ENCODE data around the gene HGS. TPM values are rescaled to one million over a fixed set of nuclear protein-coding genes. Genes with fewer than 3 reads are reported as not detected.

The HGS gene
- total RNA-seq, 1 experiment from 2014 or later: 160 TPM

GRCh38 chr17:81666342-81667191 is 17.2 kb upstream of the HGS start, which contains the start of the genes CCDC137 and OXLD1:
Gene CCDC137, plus strand, starts transcription at chr17:81666737. Its CDS starts 30 bp downstream, at chr17:81666767.
Gene OXLD1, minus strand, starts transcription at chr17:81666605. Its CDS starts 28 bp downstream, at chr17:81666577.
- H3K9me3 Mint-ChIP-seq (ENCODE audit: unreplicated experiment): no peaks in the 10 kb centered on the region
- intact Hi-C loops (cut with micrococcal nuclease): loop anchor here (2.0 kb wide), 3 partner anchors 16 to 30 kb away; partner anchors contain the start of genes ARL16, NPLOC4 and TSPAN10
- ChIA-PET CTCF (no interaction called here), POLR2A (interaction anchor here (0.6 to 8.0 kb wide), 20 partner anchors 10 to 1276 kb away, joined by 3 to 101 read pairs (median 4); partner anchors contain the start of genes ARL16, HGS, MCRIP1 and MRPL12)
- no peaks in the 10 kb centered on the region for H3K27me3 Mint-ChIP-seq (ENCODE audit: insufficient read depth, unreplicated experiment)
- TF ChIP-seq, protein P1, sequence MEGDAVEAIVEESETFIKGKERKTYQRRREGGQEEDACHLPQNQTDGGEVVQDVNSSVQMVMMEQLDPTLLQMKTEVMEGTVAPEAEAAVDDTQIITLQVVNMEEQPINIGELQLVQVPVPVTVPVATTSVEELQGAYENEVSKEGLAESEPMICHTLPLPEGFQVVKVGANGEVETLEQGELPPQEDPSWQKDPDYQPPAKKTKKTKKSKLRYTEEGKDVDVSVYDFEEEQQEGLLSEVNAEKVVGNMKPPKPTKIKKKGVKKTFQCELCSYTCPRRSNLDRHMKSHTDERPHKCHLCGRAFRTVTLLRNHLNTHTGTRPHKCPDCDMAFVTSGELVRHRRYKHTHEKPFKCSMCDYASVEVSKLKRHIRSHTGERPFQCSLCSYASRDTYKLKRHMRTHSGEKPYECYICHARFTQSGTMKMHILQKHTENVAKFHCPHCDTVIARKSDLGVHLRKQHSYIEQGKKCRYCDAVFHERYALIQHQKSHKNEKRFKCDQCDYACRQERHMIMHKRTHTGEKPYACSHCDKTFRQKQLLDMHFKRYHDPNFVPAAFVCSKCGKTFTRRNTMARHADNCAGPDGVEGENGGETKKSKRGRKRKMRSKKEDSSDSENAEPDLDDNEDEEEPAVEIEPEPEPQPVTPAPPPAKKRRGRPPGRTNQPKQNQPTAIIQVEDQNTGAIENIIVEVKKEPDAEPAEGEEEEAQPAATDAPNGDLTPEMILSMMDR (IDR thresholded peaks at IDR 0.05; ENCODE audit: unreplicated experiment): no peak
- BruUV-seq (replicated peaks): no TSS peak
- H3K4me1 Mint-ChIP-seq (ENCODE audit: insufficient read depth, unreplicated experiment): peaks cover 15% of the 10 kb centered on the region
- DNase-seq (ENCODE audit: unreplicated experiment): peak; percentile 92
- H3K4me3 Mint-ChIP-seq (ENCODE audit: unreplicated experiment): peak within 1 kb of the TSS; percentile 85
- peaks cover 43% of the 10 kb centered on the region for H3K36me3 Mint-ChIP-seq (ENCODE audit: insufficient read depth, unreplicated experiment)
- H3K27ac Mint-ChIP-seq (ENCODE audit: low read depth, unreplicated experiment): peak within 1 kb of the TSS; percentile 79

- peaks cover 54% of the 10 kb centered on the region for H3K36me3 Mint-ChIP-seq (ENCODE audit: insufficient read depth, unreplicated experiment)
- peak overlapping the region; percentile 85 for H3K4me3 Mint-ChIP-seq (ENCODE audit: unreplicated experiment)
- H3K27ac Mint-ChIP-seq (ENCODE audit: low read depth, unreplicated experiment): peak overlapping the region; percentile 79
- TF ChIP-seq, protein P1 (IDR thresholded peaks at IDR 0.05; ENCODE audit: unreplicated experiment): no peak
- ChIA-PET POLR2A (interaction anchor here (0.6 to 8.0 kb wide), 5 partner anchors 10 to 750 kb away, joined by 3 to 101 read pairs (median 4); partner anchors contain the start of genes ARL16 and HGS), CTCF (interaction anchor here (0.6 to 1.3 kb wide), 4 partner anchors 13 to 57 kb away, joined by 3 to 5 read pairs (median 4); no protein-coding TSS in a partner anchor)
- no peaks in the 10 kb centered on the region for H3K9me3 Mint-ChIP-seq (ENCODE audit: unreplicated experiment)
- BruUV-seq (replicated peaks): no TSS peak
- no peaks in the 10 kb centered on the region for H3K27me3 Mint-ChIP-seq (ENCODE audit: insufficient read depth, unreplicated experiment)
- intact Hi-C loops (cut with micrococcal nuclease): loop anchor here (2.0 kb wide), 3 partner anchors 15 to 31 kb away; partner anchors contain the start of genes ARL16, NPLOC4 and TSPAN10
- DNase-seq (ENCODE audit: unreplicated experiment): peak; percentile 17
- peaks cover 15% of the 10 kb centered on the region for H3K4me1 Mint-ChIP-seq (ENCODE audit: insufficient read depth, unreplicated experiment)
Measured at GRCh38 chr17:81667754-81668153, 16.1 kb upstream of the HGS start.

GRCh38 chr17:81672504-81672903 is 11.3 kb upstream of the HGS start:
- Mint-ChIP-seq H3K36me3 (ENCODE audit: insufficient read depth, unreplicated experiment) (peaks cover 57% of the 10 kb centered on the region), H3K4me3 (ENCODE audit: unreplicated experiment) (no peak overlapping the region), H3K4me1 (ENCODE audit: insufficient read depth, unreplicated experiment) (peaks cover 14% of the 10 kb centered on the region), H3K27ac (ENCODE audit: low read depth, unreplicated experiment) (no peak overlapping the region), H3K27me3 (ENCODE audit: insufficient read depth, unreplicated experiment) (no peaks in the 10 kb centered on the region), H3K9me3 (ENCODE audit: unreplicated experiment) (no peaks in the 10 kb centered on the region)
- no peak for DNase-seq (ENCODE audit: unreplicated experiment)
- CTCF ChIA-PET: interaction anchor here (0.6 to 0.9 kb wide), 2 partner anchors 10 to 441 kb away, joined by 3 to 5 read pairs; no protein-coding TSS in a partner anchor
- BruUV-seq (replicated peaks): no TSS peak
- intact Hi-C loops (cut with micrococcal nuclease): no loop called here
- POLR2A ChIA-PET: no interaction called here
- TF ChIP-seq, protein P1 (IDR thresholded peaks at IDR 0.05; ENCODE audit: unreplicated experiment): no peak

DNA sequence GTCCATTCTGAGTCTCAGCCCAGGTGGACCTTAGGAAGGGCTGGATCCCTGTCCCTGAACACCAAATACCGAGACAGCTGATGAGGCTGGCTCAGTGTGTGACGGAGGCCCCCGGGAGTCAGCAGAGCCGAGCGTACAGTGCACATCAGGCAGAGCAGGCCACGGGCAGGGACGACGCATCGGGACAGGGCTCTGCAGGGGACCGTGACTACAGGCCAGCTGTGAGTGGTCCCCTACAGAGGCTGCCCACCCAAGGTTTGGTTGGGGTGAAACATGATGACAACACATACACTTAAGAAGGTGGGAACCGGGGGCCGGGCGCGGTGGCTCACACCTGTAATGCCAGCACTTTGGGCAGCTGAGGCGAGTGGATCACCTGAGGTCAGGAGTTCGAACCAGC is 10.9 kb upstream of the HGS start:
- Mint-ChIP-seq H3K4me1 (ENCODE audit: insufficient read depth, unreplicated experiment) (peaks cover 10% of the 10 kb centered on the region), H3K27me3 (ENCODE audit: insufficient read depth, unreplicated experiment) (no peaks in the 10 kb centered on the region), H3K27ac (ENCODE audit: low read depth, unreplicated experiment) (no peak overlapping the region), H3K36me3 (ENCODE audit: insufficient read depth, unreplicated experiment) (peaks cover 57% of the 10 kb centered on the region), H3K9me3 (ENCODE audit: unreplicated experiment) (no peaks in the 10 kb centered on the region), H3K4me3 (ENCODE audit: unreplicated experiment) (no peak overlapping the region)
- no TSS peak for BruUV-seq (replicated peaks)
- TF ChIP-seq, protein P1 (IDR thresholded peaks at IDR 0.05; ENCODE audit: unreplicated experiment): no peak
- intact Hi-C loops (cut with micrococcal nuclease): no loop called here
- POLR2A ChIA-PET: no interaction called here
- no peak for DNase-seq (ENCODE audit: unreplicated experiment)
- CTCF ChIA-PET: interaction anchor here (0.6 to 0.9 kb wide), 2 partner anchors 9 to 441 kb away, joined by 3 to 5 read pairs; no protein-coding TSS in a partner anchor

Measured in MCF 10A (cell line).